Hematopoietic multipotent progenitor cell treated with erythropoietin and hydrocortisone succinate and interleukin-3 and kit ligand, for 6 days (in vitro differentiated cells): Measurements from ENCODE around the gene HOXA11.

ENCODE experiments used
- DNase-seq: peaks from one replicate; pipeline ENCODE4 v3.0.0-alpha.2; 2015

The HOXA11 gene

GRCh38 chr7:27167916-27168264 is 17.1 kb downstream of the HOXA11 start:
- no peak for DNase-seq

DNA sequence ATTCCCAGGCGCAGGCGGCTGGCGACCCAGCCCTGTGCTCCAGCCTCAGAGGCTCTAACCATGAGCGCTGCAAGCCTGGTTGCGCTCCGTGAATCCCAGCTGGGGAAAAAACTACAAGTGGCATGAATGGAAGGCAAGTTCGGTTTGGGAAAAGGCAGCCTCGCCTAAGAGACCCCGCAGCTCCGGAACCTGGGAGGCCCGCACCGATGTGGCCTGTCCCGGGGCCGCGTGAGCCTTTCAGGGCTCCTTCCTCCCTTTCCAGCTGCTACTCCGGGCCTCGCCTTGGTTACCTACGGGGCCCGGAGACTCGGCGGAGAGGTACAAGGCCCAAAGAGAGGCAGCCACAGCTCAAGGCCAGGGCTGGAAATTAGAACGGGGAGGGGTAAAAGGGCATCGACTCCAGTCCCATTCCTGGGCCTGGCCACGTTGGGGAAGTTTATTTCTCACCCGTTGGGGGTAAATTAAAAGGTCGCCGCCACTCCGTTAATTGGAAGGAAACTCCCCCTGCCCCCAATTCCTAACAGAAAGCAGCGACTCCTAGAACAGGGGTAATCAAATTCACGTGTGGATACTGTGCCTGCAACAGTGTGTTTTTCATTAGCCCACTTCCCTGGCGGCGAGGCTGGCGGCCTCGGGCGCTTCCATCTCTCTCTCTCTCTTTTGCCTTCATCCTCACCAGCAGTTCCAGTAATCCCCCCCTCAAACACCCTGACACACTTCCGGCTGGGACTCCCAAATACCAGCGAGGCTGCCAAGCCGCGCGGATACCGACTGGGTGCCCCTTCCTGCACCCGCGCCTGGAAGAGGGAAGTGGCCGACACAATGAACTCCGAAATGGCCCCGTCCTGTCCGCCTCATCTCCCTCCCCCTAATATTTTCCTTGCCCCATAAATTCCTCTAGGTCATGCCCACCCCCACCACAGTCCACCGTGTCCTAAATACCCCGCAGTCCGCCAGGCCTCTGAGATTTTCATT is 18.2 kb downstream of the HOXA11 start:
- peak; percentile 48 for DNase-seq

DNA sequence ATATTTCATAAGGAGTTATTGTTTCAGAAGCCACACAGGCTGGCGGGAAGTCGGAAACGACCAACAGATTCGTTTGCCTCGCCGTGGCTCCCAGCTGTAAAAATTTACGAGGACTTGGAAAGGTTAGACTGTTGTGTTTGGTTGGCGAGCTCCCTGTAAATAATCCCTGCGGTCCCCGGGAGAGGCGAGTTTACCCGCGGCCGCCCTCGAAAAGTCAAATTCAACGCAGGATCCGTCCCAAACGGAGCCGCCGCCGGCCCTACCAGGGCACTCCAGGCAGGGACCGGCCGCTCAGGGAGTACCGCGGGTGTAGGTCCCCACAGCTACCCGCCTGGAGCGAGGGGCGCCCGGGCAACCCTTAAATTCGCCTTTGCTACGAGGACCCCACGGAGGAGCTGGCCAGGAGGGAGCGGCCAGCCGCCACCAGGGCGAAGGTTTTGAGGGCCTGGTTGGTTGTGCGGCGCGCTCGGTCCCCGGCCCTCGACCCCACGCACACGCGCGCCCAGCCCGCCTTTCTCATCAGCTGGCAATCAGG is 19.0 kb downstream of the HOXA11 start:
- DNase-seq = no peak

DNA sequence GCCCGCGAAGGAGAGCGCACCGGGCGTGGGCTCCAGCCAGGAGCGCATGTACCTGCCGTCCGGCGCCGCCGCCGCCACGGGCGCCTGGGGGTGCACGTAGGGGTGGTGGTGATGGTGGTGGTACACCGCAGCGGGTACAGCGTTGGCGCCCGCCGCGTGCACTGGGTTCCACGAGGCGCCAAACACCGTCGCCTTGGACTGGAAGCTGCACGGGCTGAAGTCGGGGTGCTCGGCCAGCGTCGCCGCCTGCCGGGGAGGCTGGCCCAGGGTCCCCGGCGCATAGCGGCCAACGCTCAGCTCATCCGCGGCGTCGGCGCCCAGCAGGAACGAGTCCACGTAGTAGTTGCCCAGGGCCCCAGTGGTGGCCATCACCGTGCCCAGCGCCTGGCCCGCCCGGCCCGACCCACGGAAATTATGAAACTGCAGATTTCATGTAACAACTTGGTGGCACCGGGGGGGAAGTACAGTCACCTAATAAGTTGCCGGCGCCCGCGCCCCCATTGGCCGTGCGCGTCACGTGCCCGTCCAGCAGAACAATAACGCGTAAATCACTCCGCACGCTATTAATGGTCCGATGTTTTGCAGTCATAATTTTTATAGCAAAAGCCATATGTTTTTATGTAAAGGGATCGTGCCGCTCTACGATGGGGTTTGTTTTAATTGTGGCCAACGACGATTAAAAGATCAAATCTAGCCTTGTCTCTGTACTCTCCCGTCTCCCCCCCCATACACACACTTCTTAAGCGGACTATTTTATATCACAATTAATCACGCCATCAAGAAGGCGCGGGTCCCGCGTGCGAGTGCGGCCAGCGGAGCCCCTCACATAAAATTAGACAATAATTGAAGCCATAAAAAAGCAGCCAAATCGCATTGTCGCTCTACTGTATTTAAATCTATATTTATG is 19.7 kb downstream of the HOXA11 start, which contains the start of gene HOXA9:
HOXA9 (minus strand) TSS at position 449 of the 907 bp plus-strand sequence; CDS start at position 369, 80 bp downstream.
- DNase-seq = peak; percentile 93

GRCh38 chr7:27164367-27165088 is 20.5 kb downstream of the HOXA11 start:
- DNase-seq = peak; percentile 73

DNA sequence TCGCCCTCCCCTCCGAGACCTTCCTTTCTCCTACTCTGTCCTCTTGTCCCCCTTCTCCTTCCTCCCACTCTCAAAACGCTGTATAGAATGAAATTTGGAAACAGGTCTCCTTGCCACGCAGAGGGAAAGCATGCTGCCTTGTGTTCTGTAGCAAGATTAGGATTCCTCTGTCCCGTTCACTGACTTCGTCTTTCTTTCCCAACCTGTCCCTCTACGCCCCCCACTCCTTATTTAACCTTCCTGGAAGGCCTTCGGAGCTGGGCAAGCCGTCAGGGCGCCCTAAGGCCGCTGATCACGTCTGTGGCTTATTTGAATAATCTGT is 21.0 kb downstream of the HOXA11 start:
- DNase-seq = no peak

DNA sequence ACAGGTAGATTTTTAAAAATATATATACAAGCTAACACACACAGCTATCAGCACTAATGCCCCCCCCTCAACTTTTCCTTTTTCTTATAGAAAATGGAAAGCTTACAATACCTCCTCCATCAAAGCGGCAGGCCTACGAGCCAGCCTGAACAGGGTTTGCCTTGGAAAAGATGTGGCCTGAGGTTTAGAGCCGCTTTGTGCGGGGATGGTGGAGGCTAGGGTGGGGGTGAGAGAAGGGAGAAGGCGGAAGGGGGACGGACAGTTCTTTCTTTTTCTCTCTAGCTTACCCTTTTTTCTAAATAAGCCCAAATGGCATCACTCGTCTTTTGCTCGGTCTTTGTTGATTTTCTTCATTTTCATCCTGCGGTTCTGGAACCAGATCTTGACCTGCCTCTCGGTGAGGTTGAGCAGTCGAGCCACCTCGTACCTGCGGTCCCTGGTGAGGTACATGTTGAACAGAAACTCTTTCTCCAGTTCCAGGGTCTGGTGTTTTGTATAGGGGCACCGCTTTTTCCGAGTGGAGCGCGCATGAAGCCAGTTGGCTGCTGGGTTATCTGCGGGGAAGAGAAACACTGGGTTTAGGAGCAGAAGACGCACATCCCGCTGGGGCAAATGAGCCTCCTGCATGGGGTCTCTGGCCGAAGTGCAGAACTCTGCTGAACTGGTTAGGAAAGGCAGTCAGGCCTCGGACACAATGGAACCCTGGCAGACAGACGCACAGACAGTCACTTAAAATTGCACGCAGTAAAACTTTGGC is 21.6 kb downstream of the HOXA11 start:
- peak; percentile 45 for DNase-seq

- DNase-seq = no peak
Measured at GRCh38 chr7:27162561-27163287, 22.3 kb downstream of the HOXA11 start.

DNA sequence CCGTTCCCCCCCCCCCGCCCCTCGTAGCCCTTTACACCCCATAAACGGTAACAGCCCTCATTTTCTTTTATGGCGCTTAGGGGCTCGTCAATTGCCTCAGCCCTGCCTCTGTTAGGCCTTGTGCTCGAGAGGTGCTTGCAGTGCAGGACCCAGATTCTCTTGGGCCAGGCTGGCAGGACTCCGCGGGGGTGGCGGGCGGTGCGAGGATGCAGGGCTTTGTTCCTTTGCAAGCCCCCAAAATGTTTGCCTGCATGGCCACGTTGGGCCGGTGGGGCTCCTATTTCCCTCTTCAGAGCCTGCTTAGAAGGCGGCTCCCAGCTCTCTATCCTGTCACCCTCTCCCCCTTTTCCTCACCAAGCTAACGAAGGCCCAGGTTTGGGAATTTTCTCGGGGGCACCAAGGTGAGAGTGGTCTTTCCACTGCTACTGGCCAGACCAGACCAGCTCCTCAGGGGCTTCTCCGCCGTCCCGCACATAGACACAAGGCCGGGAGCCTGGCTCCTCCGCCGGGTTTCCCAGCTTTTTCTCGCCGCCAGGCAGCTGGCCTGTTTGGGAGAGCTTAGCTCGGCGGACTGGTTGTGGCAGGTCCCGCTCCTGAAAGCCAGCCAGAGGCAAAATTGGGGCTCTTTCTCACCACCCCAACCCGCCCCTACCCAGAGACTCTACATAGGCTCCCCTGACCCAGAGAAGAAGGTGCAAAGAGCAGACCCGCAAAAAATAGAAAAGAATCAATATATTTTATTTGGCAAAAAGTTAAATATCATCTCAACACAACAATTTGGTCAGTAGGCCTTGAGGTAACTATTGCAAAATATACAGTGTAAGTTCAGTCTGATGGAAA is 23.1 kb downstream of the HOXA11 start:
- no peak for DNase-seq

GRCh38 chr7:27161214-27161720 is 23.8 kb downstream of the HOXA11 start:
- DNase-seq = peak; percentile 73

DNA sequence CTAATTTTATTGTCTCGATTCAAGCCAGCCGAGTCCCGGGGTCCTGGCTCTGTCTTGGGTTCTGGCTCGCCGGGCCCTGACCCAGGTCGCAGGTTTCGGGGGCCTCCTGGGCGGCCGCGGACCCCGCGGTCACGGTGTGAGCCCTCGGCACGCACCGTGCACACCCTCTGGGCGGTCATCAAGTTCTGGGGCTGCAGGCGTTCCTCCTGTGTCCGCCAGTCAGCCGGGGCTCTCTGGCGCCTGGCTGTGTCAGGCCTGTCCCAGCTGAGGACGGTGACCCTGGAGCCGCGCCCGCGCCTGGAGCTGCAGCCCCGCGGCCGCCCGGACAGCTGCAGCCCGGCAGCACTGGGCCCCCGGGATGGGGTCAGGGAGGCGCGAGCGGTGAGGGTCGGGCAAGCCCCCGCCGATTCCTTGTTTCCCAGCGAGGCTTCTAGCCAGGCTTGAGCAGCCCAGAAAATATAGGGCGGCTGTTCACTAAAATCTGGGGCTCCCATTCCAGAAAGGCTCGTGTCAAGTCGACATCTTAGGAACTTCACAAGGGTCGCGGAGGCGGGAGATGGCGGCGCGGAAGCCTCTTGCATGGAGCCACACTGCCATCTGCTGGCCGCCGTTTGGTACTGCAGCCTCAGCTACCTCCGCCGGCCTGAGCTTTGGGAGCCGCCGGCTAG is 24.4 kb downstream of the HOXA11 start:
- peak; percentile 88 for DNase-seq

- no peak for DNase-seq
Measured at GRCh38 chr7:27160145-27160545, 24.9 kb downstream of the HOXA11 start.

DNA sequence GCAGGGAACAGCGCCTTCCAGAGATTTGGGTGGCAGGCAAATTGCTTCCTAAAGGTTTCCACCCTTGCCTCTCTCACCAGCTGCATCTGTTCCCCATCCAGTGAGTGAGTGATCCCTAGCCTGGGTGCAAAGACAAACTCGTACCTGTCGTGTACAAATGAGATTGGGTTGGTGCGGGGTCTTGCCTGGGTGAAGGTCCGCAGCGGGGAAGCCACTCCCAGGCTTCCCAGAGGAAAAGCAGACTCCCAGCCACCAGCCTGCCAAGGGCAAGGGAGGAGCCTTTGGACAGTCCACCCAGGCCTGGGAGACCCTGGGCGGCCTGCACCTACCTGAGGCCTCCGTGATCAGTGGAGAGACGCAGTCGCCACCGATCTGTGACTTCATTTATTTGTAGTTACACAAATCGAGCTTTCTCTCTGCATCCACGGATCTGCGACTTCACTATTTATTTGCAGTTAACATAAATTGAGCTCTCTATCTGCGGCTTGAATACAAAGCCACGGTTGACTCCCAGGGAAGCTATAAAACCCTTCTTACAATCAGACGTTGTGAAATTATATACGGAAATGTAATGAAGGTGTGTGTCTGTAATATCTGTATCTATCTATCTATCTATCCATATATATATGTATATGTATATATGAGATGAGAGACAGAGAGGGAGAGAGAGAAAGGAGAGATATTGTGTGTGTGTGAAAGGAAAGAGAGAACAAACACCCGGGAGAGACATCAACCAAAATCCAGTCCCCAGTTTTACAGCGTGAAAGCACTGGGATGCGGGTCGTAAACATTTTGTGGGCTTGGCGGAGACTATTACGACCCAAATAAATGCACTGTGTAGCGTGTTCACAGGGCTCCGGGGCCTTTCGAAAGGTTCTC is 25.5 kb downstream of the HOXA11 start:
- no peak for DNase-seq

DNA sequence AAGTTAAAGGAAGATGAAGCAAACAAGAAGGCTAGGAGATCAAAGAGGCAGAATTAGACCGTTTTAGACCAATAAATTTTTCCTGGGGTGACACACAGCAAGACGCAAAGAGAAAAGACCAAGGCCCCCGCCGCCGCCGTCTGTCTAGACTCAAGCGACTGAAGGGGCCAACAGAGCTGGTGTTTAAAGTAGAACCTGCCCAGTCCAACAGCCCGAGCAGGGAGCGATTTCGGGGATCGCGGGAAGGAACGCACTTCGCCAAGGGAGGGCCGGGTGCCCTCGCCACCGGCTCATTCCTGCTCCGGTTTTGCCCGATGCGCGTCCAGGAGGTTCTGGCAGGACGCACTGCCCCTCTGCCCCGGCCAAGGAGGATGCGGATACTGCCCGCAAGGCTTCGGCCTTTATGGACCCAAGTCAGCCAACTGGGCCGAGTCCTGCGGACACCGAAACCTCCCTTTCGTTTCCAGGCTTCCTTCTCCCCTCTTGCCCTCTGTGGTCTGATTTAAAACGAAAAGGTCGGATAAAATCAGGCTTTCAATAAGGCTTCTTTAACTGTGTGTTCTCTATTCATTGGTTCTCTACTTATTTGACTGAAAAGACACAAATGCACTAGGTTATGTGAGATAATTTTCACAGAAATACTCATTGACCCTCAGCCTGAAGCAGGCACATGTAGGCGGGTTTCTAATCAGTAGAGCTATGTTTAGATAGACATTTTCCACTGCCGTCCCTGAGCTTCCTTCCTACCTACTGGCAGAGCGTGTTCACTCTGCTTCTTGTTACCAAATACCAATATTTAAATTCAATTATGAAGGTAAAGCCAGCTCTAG is 26.4 kb downstream of the HOXA11 start:
- peak; percentile 55 for DNase-seq

DNA sequence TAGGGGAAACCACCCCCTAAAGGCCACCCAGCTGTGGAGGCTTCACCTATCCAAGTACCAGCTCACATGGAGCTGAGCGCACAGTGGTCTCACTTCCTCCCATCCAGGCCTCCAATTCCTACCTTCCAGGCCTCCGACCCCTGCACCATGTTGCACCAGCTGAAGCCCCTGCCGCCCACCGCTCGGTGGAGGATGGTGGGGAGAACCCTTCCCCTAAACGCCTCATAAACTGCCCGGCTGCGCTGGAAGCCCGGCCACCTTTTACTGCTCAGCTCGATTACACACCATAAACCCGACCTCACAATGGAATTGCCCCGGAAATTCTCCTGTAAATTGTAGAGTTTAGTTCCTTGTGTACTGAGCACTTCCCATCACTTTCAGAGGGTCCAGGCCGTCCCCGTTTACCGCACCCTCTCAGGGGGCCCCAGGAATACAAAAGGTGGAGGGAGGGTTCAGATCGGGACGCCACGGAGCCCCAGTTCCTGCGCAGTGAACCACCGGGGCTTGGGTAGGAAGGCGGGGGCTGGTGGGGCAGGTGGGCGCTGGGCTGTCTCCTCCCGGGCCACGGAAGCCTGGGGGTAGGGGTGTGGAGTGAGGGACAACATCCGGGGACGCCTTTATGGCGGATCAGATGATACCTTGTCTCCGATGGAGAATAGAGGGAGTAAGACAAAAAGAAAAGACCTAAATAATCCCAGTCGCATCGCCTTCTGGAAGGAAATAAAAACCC is 27.2 kb downstream of the HOXA11 start:
- DNase-seq = no peak

GRCh38 chr7:27156916-27157701 is 27.9 kb downstream of the HOXA11 start:
- no peak for DNase-seq
